HCT116 (cell line): Measurements from ENCODE around the gene APC2. TPM values are rescaled to one million over a fixed set of nuclear protein-coding genes. Genes with fewer than 3 reads are reported as not detected.

Source experiments
- ATAC-seq: fragments of 200-7000 bp; cut with Tn5 transposase; 2 replicates; pipeline ENCODE4 v1.9.1; 2020; ENCODE audit warnings: mild to moderate bottlenecking, moderate library complexity
- BruUV-seq: library from RNA; stranded (reverse); fragments of 400-500 nt; replicated peaks from 2 replicates; lab custom pipeline; 2021; lab: Mats Ljungman, UMichigan
- CTCF ChIA-PET: fragments of 300-600 bp; sonication (Branson Sonifier 250); formaldehyde crosslinking; loops from one replicate; lab custom pipeline; 2021; ENCODE audit warnings: antibody characterized with exemption; lab: Charles Lee
- POLR2A ChIA-PET: fragments of 300-600, 350-600 bp; sonication (Branson Sonifier 250); formaldehyde crosslinking; loops from one replicate; lab custom pipeline; 2021; ENCODE audit warnings: antibody characterized with exemption; lab: Charles Lee
- RAD21 ChIA-PET, 2 experiments: fragments of 300-600 bp; sonication (Branson Sonifier 250); formaldehyde crosslinking; loops; one replicate each; lab custom pipeline; 2023; ENCODE audit warnings: low total read pairs in 2 of 2; ENCODE audit not compliant: uncharacterized antibody in 2 of 2, unreplicated experiment in 2 of 2, low non-redundant PET in 1 of 2; lab: Charles Lee
- DNase-seq: peaks from one replicate; pipeline ENCODE4 v3.0.0-alpha.2; 2010; ENCODE audit warnings: low read depth, low spot score
- H2AFZ ChIP-seq: fragments of 200-600 bp; shearing (Covaris generic), sonication (generic); 2 replicates; pipeline ENCODE4 v1.6.1; 2017; ENCODE audit warnings: low read depth, mixed run types, mixed read lengths, antibody characterized with exemption, low read length; ENCODE audit not compliant: poor library complexity, severe bottlenecking
- H3K27ac ChIP-seq: 2 replicates; pipeline ENCODE4 v1.5.1; 2012; ENCODE audit warnings: low read depth, low read length
- H3K27me3 ChIP-seq: fragments of 200-600 bp; sonication (generic); 2 replicates; pipeline ENCODE4 v1.6.1; 2016; ENCODE audit warnings: mixed run types, low read length, mixed read lengths; ENCODE audit not compliant: insufficient read depth
- H3K36me3 ChIP-seq, 2 experiments: fragments of 200-500 bp in 1 of 2; fragments of 200-600 bp in 1 of 2; sonication (Bioruptor generic) in 1 of 2; sonication (generic) in 1 of 2; 2 replicates each; pipeline versions ENCODE4 v1.5.1 to v1.6.1; 2014 to 2016; ENCODE audit warnings: low read length in 2 of 2, inconsistent platforms in 1 of 2, mixed read lengths in 1 of 2, mixed run types in 1 of 2; ENCODE audit not compliant: insufficient read depth in 2 of 2, control insufficient read depth in 1 of 2
- H3K4me1 ChIP-seq, 2 experiments: fragments of 200-600 bp in 1 of 2; sonication (generic) in 1 of 2; 2 replicates each; pipeline versions ENCODE4 v1.5.1 to v1.6.1; 2012 to 2017; ENCODE audit warnings: low read length in 2 of 2, inconsistent platforms in 1 of 2, mild to moderate bottlenecking in 1 of 2, mixed read lengths in 1 of 2, mixed run types in 1 of 2, moderate library complexity in 1 of 2; ENCODE audit not compliant: insufficient read depth in 2 of 2, control insufficient read depth in 1 of 2
- H3K4me2 ChIP-seq: fragments of 200-600 bp; sonication (generic); 2 replicates; pipeline ENCODE4 v1.6.1; 2017; ENCODE audit warnings: mixed run types, low read length, mixed read lengths
- H3K4me3 ChIP-seq, 2 experiments: fragments of 200-600 bp in 1 of 2; sonication (generic) in 1 of 2; replicated peaks in 1 of 2; 2 replicates each; pipeline ENCODE4 v1.5.1; 2011 to 2016; ENCODE audit warnings: low read length in 2 of 2, control low read depth in 1 of 2, low read depth in 1 of 2, mild to moderate bottlenecking in 1 of 2, mixed read lengths in 1 of 2, mixed run types in 1 of 2
- H3K79me2 ChIP-seq: fragments of 200-600 bp; sonication (generic); 2 replicates; pipeline ENCODE4 v1.6.1; 2017; ENCODE audit warnings: mild to moderate bottlenecking, mixed run types, low read length, moderate library complexity, mixed read lengths; ENCODE audit not compliant: insufficient read depth
- H3K9ac ChIP-seq: fragments of 200-600 bp; sonication (generic); 2 replicates; pipeline ENCODE4 v1.6.1; 2016; ENCODE audit warnings: low read length, mixed read lengths
- H3K9me2 ChIP-seq: fragments of 200-600 bp; sonication (generic), shearing (Covaris generic); 2 replicates; pipeline ENCODE4 v1.6.1; 2017; ENCODE audit warnings: mixed run types, mild to moderate bottlenecking, moderate library complexity; ENCODE audit not compliant: insufficient read depth
- H3K9me3 ChIP-seq, 2 experiments: fragments of 200-500 bp in 1 of 2; fragments of 200-600 bp in 1 of 2; sonication (Bioruptor generic) in 1 of 2; sonication (generic) in 1 of 2; 2 replicates each; pipeline ENCODE4 v1.6.1; 2014 to 2017; ENCODE audit warnings: low read length in 2 of 2, mixed read lengths in 2 of 2, inconsistent platforms in 1 of 2, low read depth in 1 of 2, mild to moderate bottlenecking in 1 of 2, mixed run types in 1 of 2, moderate library complexity in 1 of 2; ENCODE audit not compliant: control insufficient read depth in 1 of 2, insufficient read depth in 1 of 2
- H4K20me1 ChIP-seq: fragments of 200-600 bp; sonication (generic), shearing (Covaris generic); 2 replicates; pipeline ENCODE4 v1.6.1; 2017; ENCODE audit warnings: mixed run types, mild to moderate bottlenecking, moderate library complexity; ENCODE audit not compliant: insufficient read depth
- CBX3 ChIP-seq: IDR thresholded peaks from 2 replicates; pipeline ENCODE4 v1.6.1; 2012; ENCODE audit warnings: low read depth
- CEBPB ChIP-seq: IDR thresholded peaks from 2 replicates; pipeline ENCODE4 v1.6.1; 2012; ENCODE audit warnings: low read depth
- CTCF ChIP-seq, 3 experiments: fragments of 200-600 bp in 1 of 3; sonication (generic) in 1 of 3; IDR thresholded peaks in 2 of 3; conservative IDR thresholded peaks in 1 of 3; 2 replicates each; pipeline ENCODE4 v1.5.1; 2012 to 2017; ENCODE audit warnings: low read depth in 2 of 3, low read length in 2 of 3, antibody characterized with exemption in 1 of 3, borderline replicate concordance in 1 of 3, control low read depth in 1 of 3, mild to moderate bottlenecking in 1 of 3, mixed read lengths in 1 of 3, mixed run types in 1 of 3, moderate library complexity in 1 of 3; ENCODE audit not compliant: insufficient read depth in 1 of 3
- MAX ChIP-seq: IDR thresholded peaks from 2 replicates; pipeline ENCODE4 v1.6.1; 2012
- POLR2A ChIP-seq: IDR thresholded peaks from 2 replicates; pipeline ENCODE4 v1.7.0; 2011; ENCODE audit warnings: borderline replicate concordance; ENCODE audit not compliant: insufficient read depth, insufficient read length; ENCODE audit errors: extremely low read depth
- POLR2AphosphoS5 ChIP-seq: IDR thresholded peaks from 2 replicates; pipeline ENCODE4 v1.6.1; 2011; ENCODE audit warnings: mild to moderate bottlenecking, low read depth, low read length, moderate library complexity
- RAD21 ChIP-seq: IDR thresholded peaks from 2 replicates; pipeline ENCODE4 v1.6.1; 2012; ENCODE audit warnings: low read depth, mild to moderate bottlenecking
- SRF ChIP-seq: IDR thresholded peaks from 2 replicates; pipeline ENCODE4 v1.6.1; 2012; ENCODE audit warnings: low read depth
- TCF7L2 ChIP-seq: IDR thresholded peaks from 2 replicates; pipeline ENCODE4 v1.7.0; 2011; ENCODE audit warnings: borderline replicate concordance, inconsistent platforms; ENCODE audit not compliant: insufficient read depth, insufficient read length; ENCODE audit errors: extremely low read depth
- YY1 ChIP-seq: IDR thresholded peaks from 2 replicates; pipeline ENCODE4 v1.6.1; 2011; ENCODE audit warnings: low read length, low read depth, moderate library complexity, mild to moderate bottlenecking; ENCODE audit not compliant: insufficient replicate concordance; ENCODE audit errors: extremely low read depth
- ZBTB33 ChIP-seq: IDR thresholded peaks from 2 replicates; pipeline ENCODE4 v1.6.1; 2011; ENCODE audit warnings: mild to moderate bottlenecking, low read length, moderate library complexity; ENCODE audit not compliant: insufficient replicate concordance; ENCODE audit errors: extremely low read depth
- ZNF274 ChIP-seq: fragments of 200-500 bp; sonication (Bioruptor generic); IDR thresholded peaks from 2 replicates; pipeline ENCODE4 v1.6.1; 2014; ENCODE audit warnings: mild to moderate bottlenecking, low read depth, low read length, inconsistent platforms
- intact Hi-C: fragments of 100-400 bp; cut with micrococcal nuclease; formaldehyde crosslinking; loops from 2 replicates; pipeline ENCODE4 v1.10.0; 2022
- total RNA-seq: library from RNA; stranded (reverse); gene quantifications from one replicate; pipeline ENCODE4 v1.2.1, GENCODE V29; 2021; ENCODE audit not compliant: unreplicated experiment

Gene APC2
- total RNA-seq, 1 experiment from 2014 or later: 1.6 TPM

GRCh38 chr19:1521636-1522035 is 71.7 kb downstream of the APC2 start:
- RAD21 ChIA-PET: no interaction called here
- TF ChIP-seq ZNF274: no peak
- no peak for TF ChIP-seq ZBTB33
- TF ChIP-seq RAD21: no peak
- TF ChIP-seq CBX3: no peak
- no peak for TF ChIP-seq POLR2AphosphoS5
- TF ChIP-seq YY1: no peak
- TF ChIP-seq SRF: no peak
- TF ChIP-seq TCF7L2: no peak
- TF ChIP-seq CTCF (IDR thresholded peaks at IDR 0.05 in 2 of 3, conservative IDR thresholded peaks at IDR 0.05 in 1 of 3; ENCODE audit: borderline replicate concordance in 1 of 3, insufficient read depth in 1 of 3, low read depth in 2 of 3, low read length in 2 of 3): no peak
- no peak for TF ChIP-seq POLR2A
- no peak for TF ChIP-seq MAX
- TF ChIP-seq CEBPB: no peak
- TF ChIP-seq, all 23 proteins: peak for 0
- no peaks in the 10 kb centered on the region for H3K27me3 ChIP-seq
- ATAC-seq (no peak), DNase-seq (no peak)
- no TSS peak for BruUV-seq
- no peaks in the 10 kb centered on the region for H3K9me3 ChIP-seq
- no peaks in the 10 kb centered on the region for H3K36me3 ChIP-seq
- POLR2A ChIA-PET: no interaction called here
- no peak overlapping the region for H3K4me2 ChIP-seq
- no peak overlapping the region for H3K9ac ChIP-seq
- intact Hi-C loops: no loop called here
- H3K79me2 ChIP-seq: no peaks in the 10 kb centered on the region
- no peaks in the 10 kb centered on the region for H3K9me2 ChIP-seq
- no peak overlapping the region for H3K27ac ChIP-seq
- H4K20me1 ChIP-seq: no peaks in the 10 kb centered on the region
- H2AFZ ChIP-seq: no peak overlapping the region
- CTCF ChIA-PET: interaction anchor here (0.5 to 1.2 kb wide), 2 partner anchors 25 to 304 kb away, joined by 4 to 5 read pairs; no protein-coding TSS in a partner anchor
- H3K4me1 ChIP-seq: no peaks in the 10 kb centered on the region
- H3K4me3 ChIP-seq: no peak overlapping the region
